Measurements from ENCODE around the gene MSH5.

MSH5 gene

DNA sequence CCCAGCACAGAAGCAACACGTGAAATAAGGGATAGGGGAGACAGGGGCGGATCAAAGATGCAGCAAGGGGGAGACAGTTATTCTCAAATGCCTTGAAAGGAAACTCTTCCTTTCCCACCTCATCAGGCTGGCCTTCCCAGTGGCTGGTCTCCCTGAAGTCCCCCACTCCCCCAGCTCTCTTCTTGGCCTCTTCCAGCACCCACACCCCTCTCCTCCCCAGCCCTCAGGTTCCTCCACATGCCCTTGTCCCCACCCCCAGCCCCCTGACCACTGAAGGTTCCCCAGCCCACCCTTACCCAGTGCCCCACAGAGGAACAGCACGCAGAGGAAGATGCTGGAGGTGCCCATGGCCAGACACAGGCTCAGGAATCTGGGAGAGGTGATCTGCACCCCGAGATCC lies 26.3 kb upstream of the MSH5 start:
- no peak for DNase-seq

DNA sequence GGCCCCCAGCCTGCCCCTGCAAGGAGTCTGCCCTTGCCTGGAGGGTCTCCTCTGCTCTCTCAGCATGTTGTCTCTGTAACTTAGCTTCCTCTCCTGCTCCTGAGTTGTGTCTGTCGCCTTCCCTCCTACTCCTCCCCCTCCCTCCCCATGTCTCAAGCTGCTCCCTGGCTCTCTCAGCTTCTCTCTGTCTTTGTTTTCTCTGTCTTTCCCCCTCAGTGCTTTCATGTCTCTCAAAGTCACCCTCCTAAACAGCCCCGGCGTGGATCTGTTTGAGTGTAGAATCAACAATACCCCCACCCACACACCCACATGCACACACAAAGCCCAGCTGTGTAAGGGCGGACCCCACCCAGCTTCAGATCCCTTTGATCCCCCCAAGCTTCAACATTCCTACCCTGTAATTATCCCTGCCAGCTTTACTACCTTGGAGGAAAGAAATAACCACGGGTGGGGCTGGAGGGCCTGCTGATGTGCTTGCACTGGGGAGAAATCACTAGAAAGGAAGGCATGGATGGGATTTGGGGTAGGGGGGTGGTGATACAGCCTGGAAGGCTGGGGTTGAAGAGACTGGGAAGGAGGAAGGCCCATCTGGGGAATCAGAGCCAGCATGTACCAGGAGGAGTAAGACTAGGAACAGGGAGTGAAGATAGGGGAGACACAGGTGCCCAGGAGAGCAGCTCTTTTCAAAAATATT lies 25.7 kb upstream of the MSH5 start:
- no peak for DNase-seq

DNA sequence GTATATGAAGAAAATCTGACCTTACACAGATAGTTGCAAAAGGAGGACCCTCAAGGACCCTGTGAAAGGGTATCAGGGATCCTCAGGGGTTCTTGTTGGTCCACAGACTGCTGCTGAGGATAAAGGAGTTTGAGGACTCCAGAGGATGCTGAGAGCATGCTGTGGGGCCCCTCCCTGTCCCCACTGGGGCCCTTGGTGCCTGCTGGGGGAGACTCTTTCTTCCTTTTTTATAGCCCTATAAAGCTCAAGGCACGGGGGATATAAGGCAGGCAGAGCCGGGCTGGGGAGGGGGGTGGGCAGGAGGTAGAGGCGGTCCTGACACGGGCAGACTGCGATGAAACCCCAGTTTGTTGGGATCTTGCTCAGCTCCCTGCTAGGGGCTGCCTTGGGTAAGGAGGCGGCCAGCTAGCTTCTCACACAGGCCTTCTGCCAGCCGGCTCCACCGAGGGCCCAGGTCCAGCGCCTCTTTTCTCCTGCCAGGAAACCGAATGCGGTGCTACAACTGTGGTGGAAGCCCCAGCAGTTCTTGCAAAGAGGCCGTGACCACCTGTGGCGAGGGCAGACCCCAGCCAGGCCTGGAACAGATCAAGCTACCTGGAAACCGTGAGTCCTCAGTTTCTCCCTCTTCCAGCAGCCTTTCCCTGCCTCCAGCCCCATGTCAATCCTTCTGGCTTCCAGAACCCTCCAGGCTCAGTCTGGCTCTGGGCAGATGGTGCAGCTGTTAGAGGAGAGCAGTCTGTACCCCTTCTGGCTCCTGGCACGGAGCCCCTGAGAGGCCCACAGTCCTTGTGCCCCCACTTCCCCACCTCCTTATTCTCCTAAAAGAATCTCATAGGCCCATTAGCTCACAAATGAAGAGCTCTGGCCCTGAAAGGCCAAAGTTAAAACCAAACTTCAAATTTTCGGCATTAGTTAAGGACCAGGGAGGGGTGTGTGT lies 24.5 kb upstream of the MSH5 start, which contains the start of gene LY6G6D:
TSS of gene LY6G6D (plus strand) at position 327 of the 937 bp plus-strand sequence. CDS start at position 335, 8 bp downstream.
- no peak for DNase-seq

DNA sequence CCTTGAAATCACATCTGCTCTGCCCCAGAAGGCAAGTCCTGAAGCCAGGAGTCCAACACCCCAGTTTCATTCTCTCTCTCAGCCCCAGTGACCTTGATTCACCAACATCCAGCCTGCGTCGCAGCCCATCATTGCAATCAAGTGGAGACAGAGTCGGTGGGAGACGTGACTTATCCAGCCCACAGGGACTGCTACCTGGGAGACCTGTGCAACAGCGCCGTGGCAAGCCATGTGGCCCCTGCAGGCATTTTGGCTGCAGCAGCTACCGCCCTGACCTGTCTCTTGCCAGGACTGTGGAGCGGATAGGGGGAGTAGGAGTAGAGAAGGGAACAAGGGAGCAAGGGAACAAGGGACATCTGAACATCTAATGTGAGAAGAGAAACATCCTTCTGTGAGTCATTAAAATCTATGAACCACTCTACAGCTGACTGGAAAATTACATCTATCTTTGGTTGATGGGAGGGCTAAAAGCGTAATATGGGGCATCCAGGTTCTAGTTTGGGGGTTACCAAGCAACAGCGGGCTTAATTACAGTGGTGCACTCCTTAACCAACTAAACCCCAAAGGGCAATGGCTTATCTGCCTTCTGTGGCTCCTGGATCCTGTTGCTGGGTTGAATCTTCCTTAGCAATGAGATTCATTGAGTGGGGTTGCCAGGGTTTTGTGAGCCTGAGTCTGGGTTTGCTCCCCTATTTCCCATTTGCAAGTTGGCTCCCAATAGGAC lies 22.1 kb upstream of the MSH5 start:
- DNase-seq = no peak

DNA sequence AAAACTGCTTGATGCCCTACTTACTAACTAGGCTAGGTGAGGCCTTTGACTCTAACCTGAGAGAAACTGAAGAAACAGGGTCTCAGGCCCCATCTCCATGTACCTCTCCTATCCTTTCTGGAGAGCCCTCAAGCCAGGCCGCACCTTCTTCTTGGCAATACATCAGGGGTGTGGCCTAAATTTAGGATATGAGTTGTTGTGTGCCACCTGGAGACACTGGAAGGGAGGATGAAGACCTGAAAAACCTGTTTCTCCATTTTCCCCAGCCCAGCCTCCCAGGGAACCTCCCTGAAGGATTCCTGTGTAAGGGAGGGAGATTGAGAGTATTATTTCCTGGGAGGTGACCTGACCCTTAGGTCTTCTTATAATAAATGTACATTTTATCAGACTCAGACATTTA lies 21.5 kb upstream of the MSH5 start:
- DNase-seq = no peak

DNA sequence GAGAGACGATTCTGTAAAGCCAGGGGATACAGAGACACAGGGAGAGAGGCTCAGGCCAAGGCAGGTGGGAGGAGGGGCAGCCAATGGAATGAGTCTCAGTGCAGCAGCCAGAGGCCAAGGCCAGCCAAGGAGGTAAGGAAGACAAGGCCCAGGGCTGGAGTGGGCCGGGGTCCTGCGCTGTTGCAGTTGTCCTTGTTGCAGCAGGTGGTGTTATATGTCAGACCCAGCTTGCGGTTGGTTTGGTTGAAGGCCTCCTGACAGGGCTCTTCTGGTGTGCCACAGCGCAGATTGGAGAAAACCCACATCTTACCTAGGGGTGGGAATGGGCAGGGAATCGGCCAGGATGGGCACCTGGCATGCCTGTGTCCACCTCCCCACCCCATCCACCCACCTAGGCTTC lies 20.8 kb upstream of the MSH5 start:
- no peak for DNase-seq

DNA sequence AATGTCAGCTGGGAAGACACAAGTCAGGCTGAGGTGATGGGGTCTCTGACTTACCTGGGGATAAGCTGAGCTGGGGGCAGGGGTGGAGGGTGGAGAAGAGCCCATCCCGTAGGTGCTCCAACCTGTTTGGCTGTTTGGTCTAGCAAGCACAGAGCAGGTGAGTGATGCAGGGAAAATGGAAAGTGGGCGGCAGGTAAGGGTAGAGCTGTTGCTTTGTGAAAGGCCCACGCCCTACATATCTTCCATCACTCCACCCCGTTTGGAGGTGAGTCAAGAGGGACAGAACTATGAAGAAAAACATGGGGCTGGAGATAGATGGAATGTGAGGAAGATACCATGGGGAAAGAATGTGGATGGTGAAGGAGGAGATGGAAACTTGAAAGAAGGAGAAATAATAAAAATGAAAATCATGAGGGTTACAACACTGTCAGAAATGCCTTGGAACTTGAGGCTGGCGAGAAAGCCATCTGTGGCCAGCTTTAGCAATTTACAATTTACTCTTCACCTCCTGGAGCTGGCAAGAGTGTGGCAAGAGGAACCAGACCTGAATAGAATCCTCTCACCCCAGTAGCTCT lies 19.5 kb upstream of the MSH5 start:
- DNase-seq = no peak

DNA sequence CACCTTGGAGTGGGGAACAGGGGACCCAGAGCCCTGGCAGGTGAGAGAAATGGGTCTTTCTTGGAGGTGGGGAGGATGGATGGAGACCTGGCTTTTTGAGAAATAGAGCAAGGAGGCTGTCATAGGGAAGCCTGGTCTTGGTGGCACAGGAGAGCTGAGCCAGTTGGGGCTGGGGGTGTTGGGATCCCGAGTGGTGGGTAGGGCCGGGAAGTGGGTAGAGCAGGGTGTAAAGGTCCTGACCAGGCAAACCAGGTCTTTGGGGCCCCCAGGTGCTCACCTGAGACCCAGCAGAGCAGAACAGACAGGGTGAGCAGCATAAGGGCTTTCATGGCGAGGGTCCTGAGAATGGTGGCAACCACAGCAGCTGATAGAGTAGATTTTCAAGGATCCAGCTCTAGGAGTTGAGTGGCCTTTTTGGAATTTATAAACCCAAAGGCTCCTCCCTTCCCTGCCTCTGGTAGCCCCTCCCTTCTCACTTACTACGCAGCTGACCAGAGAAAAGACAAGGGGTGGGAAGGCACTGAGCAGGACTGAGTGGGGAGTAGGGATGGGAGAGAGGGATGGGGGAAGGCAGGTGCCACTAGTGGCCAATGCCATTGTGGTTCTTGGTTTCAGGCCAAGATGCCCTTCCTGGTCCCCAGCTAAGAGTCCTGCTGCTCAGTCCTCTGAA lies 18.3 kb upstream of the MSH5 start, which contains the start of gene LY6G6C:
TSS of gene LY6G6C (minus strand) at position 396 of the 670 bp plus-strand sequence. CDS start at position 329, 67 bp downstream.
- no peak for DNase-seq

DNA sequence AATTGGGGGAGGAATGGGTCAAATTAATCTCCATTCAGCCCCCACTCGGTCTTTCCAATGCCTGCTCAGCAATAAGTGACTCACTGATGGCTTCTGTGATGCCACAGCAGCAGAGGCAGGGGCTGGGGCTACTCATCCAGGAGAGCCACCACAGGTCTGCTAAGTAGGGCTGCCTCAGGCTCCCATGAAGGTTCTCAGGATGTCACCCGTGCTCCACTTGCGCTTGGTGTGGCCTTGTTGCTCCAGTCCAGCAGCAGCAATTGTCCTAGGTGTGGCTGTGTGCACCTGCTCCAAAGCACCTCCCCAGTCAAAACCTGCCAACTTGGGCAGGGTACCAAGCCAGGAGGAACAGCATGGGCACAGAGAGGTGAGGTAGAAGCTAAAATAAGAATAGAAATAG lies 17.6 kb upstream of the MSH5 start:
- no peak for DNase-seq

DNA sequence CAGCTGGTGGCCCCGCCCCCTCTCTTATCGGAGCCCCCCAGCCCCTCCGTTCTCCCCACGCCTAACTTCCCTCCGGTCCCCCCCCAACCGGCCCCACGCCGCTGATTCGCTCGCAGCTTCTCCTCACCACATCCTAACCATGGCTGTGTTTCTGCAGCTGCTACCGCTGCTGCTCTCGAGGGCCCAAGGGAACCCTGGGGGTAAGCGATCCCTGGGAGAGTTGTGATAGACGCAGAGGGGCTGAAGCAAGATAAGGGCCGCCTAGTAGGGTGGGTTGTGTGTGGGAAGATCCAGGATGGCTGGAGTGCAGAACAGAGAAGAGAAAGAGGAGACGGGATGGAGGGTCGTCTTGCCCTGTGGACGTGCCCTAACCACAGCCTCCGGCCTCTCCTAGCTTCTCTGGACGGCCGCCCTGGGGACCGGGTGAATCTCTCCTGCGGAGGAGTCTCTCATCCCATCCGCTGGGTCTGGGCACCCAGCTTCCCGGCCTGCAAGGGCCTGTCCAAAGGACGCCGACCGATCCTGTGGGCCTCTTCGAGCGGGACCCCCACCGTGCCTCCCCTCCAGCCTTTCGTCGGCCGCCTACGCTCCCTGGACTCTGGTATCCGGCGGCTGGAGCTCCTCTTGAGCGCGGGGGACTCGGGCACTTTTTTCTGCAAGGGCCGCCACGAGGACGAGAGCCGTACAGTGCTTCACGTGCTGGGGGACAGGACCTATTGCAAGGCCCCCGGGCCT lies 16.4 kb upstream of the MSH5 start, which contains the start of gene MPIG6B:
TSS of gene MPIG6B (plus strand) at position 129 of the 735 bp plus-strand sequence. CDS start at position 140, 11 bp downstream.
- no peak for DNase-seq

DNA sequence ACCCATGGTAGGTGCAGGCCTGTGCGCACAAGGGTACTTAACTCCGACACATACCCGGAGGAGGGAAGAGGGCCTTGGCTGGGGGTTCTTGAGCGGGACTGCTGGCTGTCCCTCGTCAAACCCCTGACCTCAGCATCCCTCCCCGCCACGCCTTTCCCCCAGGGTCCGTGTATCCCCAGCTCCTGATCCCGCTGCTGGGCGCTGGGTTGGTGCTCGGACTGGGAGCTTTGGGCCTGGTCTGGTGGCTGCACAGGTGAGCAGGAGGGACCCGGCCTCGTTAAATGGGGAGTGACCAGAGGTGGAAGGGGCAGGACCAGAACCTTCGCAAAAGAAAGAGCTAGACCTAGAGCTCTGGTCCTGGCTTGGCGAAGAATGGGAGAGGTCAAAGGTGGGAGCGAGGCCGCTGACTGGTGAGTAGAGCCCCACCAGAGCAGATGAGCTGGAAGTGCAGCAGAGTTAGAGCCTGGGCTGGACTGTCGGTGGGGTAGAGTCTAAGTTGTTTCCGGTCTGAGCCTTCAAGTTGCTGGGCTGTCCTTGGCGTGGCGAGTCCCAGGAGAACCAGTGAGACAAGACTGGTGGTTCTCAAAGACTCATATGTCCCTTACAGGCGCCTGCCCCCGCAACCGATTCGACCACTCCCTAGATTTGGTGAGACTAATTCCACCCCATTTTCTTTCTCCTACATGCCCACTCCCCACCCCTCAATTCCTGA lies 15.7 kb upstream of the MSH5 start:
- DNase-seq = no peak

DNA sequence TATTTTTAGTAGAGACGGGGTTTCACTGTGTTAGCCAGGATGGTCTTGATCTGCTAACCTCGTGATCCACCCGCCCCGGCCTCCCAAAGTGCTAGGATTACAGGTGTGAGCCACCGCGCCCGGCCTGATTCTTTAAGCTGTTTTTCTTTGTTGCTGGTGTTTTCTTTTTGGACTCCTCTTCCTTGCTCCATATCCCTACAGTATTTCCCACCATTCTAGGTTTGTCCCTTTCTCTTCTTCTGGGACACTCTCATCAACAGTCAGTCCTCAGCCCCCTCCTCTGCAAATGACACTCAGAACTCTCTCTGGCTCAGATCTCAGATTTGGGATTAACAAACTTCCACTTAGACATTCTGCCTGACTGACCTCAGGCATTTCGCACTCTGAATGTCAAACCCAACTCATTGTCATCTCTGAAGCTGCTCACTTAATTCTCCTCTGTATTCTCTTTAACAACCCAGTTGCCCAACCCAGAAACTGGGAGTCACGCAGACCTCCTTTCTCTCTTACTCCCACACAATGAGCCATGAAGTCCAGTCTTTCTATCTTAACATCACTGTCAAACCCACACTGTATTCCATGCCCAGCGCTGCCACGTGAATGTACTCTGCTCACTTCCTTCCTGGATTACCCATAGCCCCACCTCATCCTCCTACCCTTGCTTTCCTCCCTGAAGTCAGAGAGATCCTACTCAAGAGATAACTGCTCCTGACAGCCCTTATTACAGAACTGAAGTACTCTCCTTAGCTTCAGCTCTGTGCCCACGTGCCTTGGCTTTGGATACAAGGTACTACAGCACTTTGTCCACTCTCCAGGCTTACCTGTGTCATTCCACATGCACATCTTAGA lies 14.1 kb upstream of the MSH5 start:
- peak; percentile 48 to 54 for DNase-seq

DNA sequence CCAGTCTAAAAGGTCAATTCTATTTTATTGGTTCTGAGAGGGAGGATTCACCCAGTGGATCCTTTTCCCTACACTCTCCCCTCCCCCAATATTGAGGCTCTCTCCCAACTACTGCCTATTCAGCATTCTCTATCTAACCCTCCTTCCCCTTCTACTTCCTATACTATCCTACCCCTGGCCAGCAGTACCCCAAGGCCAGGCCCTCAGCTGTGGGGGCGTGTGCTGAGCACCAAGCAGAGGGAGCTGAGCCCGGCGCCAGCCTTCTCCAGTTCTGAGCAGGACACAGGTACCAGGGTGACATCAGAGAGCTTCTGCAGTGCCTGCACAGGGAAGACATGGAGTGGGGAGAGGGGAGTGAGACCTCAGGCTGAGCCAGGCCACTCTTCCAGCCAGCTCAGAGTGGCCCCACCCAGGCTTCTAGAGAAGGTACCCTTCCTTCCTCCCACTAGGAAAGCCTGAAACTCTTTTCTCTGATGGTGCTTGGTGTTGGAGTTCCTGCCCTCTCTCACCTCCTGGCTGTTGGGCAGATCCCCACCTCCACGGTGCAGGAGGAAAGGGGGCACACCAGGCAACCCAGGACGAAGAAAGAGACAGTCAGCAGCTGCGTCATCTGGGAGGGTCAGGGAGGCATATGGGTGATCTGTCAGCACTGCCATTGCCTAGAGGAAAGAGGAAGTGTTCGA lies 12.6 kb upstream of the MSH5 start:
- no peak for DNase-seq

DNA sequence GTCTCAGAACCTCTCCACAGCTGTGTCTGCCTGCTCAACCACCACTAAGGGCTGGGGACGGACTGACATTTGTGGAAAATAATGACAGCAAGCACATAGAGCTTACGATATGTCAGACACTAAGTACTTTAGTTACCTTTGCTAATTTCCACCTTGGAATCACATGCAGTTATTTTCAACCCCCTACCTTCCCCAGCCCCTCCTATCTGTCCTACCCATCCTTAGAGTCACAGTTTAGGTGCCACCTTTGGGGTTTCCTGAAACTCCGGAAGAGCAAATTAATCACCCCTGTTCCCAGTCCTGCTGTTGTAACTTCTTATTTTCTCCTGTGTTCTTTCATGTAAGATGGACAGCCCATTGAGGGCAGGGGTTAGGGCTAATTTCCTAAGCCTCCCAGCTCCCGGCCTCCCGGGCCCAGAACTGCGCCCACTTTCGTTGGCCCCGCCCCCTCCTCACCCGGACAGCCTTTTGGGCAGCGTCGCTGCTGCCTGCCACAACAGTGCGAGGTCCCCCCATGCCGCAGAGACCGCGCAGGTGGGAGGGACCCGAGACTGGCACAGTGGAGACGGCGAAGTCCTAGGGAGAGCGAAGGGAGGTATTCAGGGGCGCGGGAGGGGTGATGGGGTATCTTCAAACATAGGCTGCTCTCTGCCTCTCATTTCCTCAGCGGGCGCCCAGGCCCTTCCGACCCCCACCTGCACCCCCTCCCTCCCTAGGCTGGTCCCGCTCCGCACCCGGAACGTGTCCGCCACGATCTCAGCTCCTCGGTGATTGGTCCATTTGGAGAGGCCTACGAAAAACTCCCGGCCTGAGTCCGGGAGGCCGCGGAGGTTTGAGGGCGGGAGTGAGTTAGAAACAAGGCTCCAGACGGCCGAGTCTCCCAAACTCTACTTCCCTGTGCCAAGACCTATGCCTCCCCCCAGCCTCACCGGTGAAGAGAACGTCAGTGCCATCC lies 11.8 kb upstream of the MSH5 start:
- DNase-seq = peak; percentile 89 to 95

DNA sequence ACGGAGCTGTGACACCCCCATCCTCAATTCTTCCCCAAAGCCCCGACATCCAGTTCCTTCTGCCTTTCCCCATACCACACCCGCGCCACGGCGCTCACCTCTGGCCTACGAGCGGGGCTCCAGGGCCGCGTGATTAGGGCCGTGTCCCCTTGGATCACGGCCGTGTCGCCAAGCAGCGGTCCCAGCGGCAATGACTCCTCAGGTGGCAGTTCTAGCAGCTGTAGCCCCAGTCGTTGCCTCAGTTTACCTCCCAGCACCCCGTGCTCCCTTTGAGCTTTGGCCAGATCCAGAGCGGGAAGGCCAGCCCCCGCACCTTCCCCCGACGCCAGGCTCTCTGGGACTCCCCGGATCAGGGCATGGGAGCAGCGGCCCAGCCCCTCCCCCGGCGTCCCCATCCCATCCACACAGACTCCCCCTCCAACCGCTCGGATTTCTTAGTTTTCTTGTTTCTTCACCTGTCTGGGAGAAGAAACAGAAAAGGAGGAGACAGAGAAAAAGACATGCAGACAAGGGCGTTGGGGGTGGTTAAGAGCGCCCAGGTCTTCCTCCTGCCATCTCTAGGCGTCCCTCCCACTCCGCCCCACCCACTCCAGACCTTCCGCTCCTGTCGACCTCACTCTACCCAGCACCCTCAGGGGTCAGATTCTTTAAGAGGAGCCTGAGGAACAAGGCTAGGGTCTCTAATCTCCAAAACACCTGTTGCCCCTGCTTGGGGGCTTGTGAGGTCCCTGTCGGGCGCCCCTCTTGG lies 10.9 kb upstream of the MSH5 start, which contains the start of gene DDAH2:
TSS of gene DDAH2 (minus strand) at position 533 of the 748 bp plus-strand sequence. CDS start at position 395, 138 bp downstream.
- no peak for DNase-seq

DNA sequence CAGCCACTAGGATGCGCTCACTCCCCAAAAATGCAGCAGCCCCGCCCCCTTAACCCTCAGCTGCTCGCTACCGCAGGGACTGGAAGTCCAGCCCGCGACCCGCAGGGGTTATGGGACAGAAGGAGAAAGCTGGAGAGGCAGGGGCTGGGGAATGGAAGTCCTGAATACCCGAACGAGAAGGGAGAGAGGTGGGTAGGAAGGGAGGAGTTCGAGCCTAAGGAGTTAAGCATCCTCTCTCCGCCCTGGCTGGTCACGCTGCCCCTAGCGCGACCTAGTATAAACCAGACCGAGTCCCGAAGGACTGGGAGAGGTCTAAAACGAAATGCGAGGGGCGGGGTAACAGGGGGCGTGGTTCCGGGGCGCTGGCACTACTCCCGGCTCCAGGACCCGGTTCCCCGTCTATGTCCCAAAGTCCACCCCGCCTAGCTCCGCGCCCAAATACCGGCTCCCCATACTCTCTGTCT lies 10.3 kb upstream of the MSH5 start:
- DNase-seq = peak; percentile 56 to 74

Data from AML-193 (cell line).